Hindlimb muscle (tissue), 1 donor: ENCODE data around the gene RIC8B. TPM values are rescaled to one million over a fixed set of nuclear protein-coding genes. Genes with fewer than 3 reads are reported as not detected.
"Not testable (repeated sequence)": the region's sequence is repeated elsewhere in the genome, so short reads cannot be mapped to it uniquely, and the experiment has no call there.

Source experiments
- DNase-seq: peaks from one replicate; pipeline ENCODE4 v3.0.0-alpha.2; 2013
- polyA plus RNA-seq: library from polyadenylated mRNA; unstranded; fragments of 120-200 nt; gene quantifications from one replicate; pipeline ENCODE4 v1.2.1, GENCODE V29; 2013; ENCODE audit not compliant: insufficient read length

Gene RIC8B
- 15.5 TPM for polyA plus RNA-seq

GRCh38 chr12:106774005-106774807 is at the start of gene RIC8B:
TSS of gene RIC8B (plus strand) at chr12:106774682. CDS start at chr12:106774746, 64 bp downstream.
- DNase-seq = peak; percentile 98

- no peak for DNase-seq
These were observed 49.5 kb upstream of the RIC8B start for GRCh38 chr12:106724934-106725333.

GRCh38 chr12:106726603-106727202 is 47.8 kb upstream of the RIC8B start:
- DNase-seq = not testable (repeated sequence)

GRCh38 chr12:106729611-106730010 is 44.9 kb upstream of the RIC8B start:
- DNase-seq = no peak

GRCh38 chr12:106732890-106733289 is 41.6 kb upstream of the RIC8B start:
- DNase-seq = no peak

- DNase-seq = peak; percentile 29
These were observed 40.8 kb upstream of the RIC8B start for GRCh38 chr12:106733660-106734059.

- DNase-seq = no peak
These were observed 38.2 kb upstream of the RIC8B start for GRCh38 chr12:106736051-106736957.

- DNase-seq = no peak
These were observed 35.2 kb upstream of the RIC8B start for GRCh38 chr12:106739318-106739717.

GRCh38 chr12:106739815-106740530 is 34.5 kb upstream of the RIC8B start:
- DNase-seq = no peak

- DNase-seq = no peak
These were observed 33.7 kb upstream of the RIC8B start for GRCh38 chr12:106740818-106741217.

- DNase-seq = no peak
These were observed 33.2 kb upstream of the RIC8B start for GRCh38 chr12:106741247-106741646.

GRCh38 chr12:106743270-106743988 is 31.1 kb upstream of the RIC8B start:
- no peak for DNase-seq

- DNase-seq = no peak
These were observed 29.9 kb upstream of the RIC8B start for GRCh38 chr12:106744600-106744999.

- DNase-seq = no peak
These were observed 29.2 kb upstream of the RIC8B start for GRCh38 chr12:106745181-106745745.

GRCh38 chr12:106747973-106748436 is 26.5 kb upstream of the RIC8B start:
- no peak for DNase-seq

GRCh38 chr12:106750524-106750923 is 24.0 kb upstream of the RIC8B start:
- no peak for DNase-seq

- no peak for DNase-seq
These were observed 21.0 kb upstream of the RIC8B start for GRCh38 chr12:106753526-106753925.

- no peak for DNase-seq
These were observed 20.2 kb upstream of the RIC8B start for GRCh38 chr12:106754331-106754730.

GRCh38 chr12:106757623-106758348 is 16.7 kb upstream of the RIC8B start:
- DNase-seq = no peak

GRCh38 chr12:106758349-106759110 is 16.0 kb upstream of the RIC8B start:
- DNase-seq = no peak
